Neural cell (in vitro differentiated cells): ENCODE results near the gene HPDL. TPM values are rescaled to one million over a fixed set of nuclear protein-coding genes. Genes with fewer than 3 reads are reported as not detected.

Experiments
- H2AFZ ChIP-seq: fragments of 200-600, 300-800 bp; sonication (generic), shearing (Covaris generic); 2 replicates; pipeline ENCODE4 v1.6.0; 2014; ENCODE audit warnings: low read depth, mild to moderate bottlenecking, antibody characterized with exemption, low read length, moderate library complexity
- H3F3A ChIP-seq: fragments of 200-600 bp; shearing (Covaris generic); 2 replicates; pipeline ENCODE4 v1.6.1; 2016; ENCODE audit warnings: mild to moderate bottlenecking, moderate library complexity, mixed read lengths, antibody characterized with exemption, low read length; ENCODE audit not compliant: insufficient read depth, poor library complexity, severe bottlenecking
- H3K27ac ChIP-seq: fragments of 200-600, 300-800 bp; sonication (generic), shearing (Covaris generic); 2 replicates; pipeline ENCODE4 v1.5.1; 2014; ENCODE audit warnings: mild to moderate bottlenecking, low read length, moderate library complexity
- H3K27me3 ChIP-seq: fragments of 300-800, 200-600 bp; sonication (generic), shearing (Covaris generic); 2 replicates; pipeline ENCODE4 v1.6.0; 2014; ENCODE audit warnings: mild to moderate bottlenecking, low read depth, low read length, moderate library complexity; ENCODE audit not compliant: insufficient read depth
- H3K36me3 ChIP-seq: fragments of 300-800, 200-600 bp; sonication (generic), shearing (Covaris generic); 2 replicates; pipeline ENCODE4 v1.5.1; 2014; ENCODE audit warnings: mild to moderate bottlenecking, antibody characterized with exemption, low read length, moderate library complexity; ENCODE audit not compliant: insufficient read depth
- H3K4me2 ChIP-seq: fragments of 300-800, 200-600 bp; sonication (generic), shearing (Covaris generic); 2 replicates; pipeline ENCODE4 v1.6.0; 2014; ENCODE audit warnings: mild to moderate bottlenecking, low read length
- H3K4me3 ChIP-seq: fragments of 300-800, 200-600 bp; sonication (generic), shearing (Covaris generic); 2 replicates; pipeline ENCODE4 v1.5.1; 2014; ENCODE audit warnings: mild to moderate bottlenecking, low read length, moderate library complexity
- H3K79me2 ChIP-seq: fragments of 200-600 bp; shearing (Covaris generic); replicated peaks from 2 replicates; pipeline ENCODE4 v1.6.0; 2014; ENCODE audit warnings: mild to moderate bottlenecking, low read length, moderate library complexity; ENCODE audit not compliant: insufficient read depth
- H3K9ac ChIP-seq: fragments of 300-800, 200-600 bp; sonication (generic), shearing (Covaris generic); 2 replicates; pipeline ENCODE4 v1.6.1; 2016; ENCODE audit warnings: mild to moderate bottlenecking, low read length, mixed read lengths
- H3K9me2 ChIP-seq: fragments of 200-600 bp; shearing (Covaris generic); 2 replicates; pipeline ENCODE4 v1.6.1; 2016; ENCODE audit warnings: mild to moderate bottlenecking, low read length, mixed read lengths; ENCODE audit not compliant: insufficient read depth
- H3K9me3 ChIP-seq: fragments of 200-600, 300-800 bp; sonication (generic), shearing (Covaris generic); 2 replicates; pipeline ENCODE4 v1.6.1; 2016; ENCODE audit warnings: mild to moderate bottlenecking, mixed run types, low read length, moderate library complexity, mixed read lengths
- H4K20me1 ChIP-seq: fragments of 200-600 bp; shearing (Covaris generic); 2 replicates; pipeline ENCODE4 v1.6.1; 2016; ENCODE audit warnings: mild to moderate bottlenecking, mixed run types; ENCODE audit not compliant: insufficient read depth
- EP300 ChIP-seq: fragments of 450-650 bp; conservative IDR thresholded peaks from 2 replicates; pipeline ENCODE4 v1.6.1; 2014; ENCODE audit warnings: antibody characterized with exemption, mild to moderate bottlenecking, moderate library complexity; ENCODE audit not compliant: poor library complexity, severe bottlenecking
- EZH2 ChIP-seq: fragments of 200-600, 300-800 bp; shearing (Covaris generic), sonication (generic); IDR thresholded peaks from 2 replicates; pipeline ENCODE4 v1.6.1; 2014; ENCODE audit warnings: antibody characterized with exemption, low read length, borderline replicate concordance, mild to moderate bottlenecking; ENCODE audit not compliant: insufficient read depth, poor library complexity, severe bottlenecking
- MXI1 ChIP-seq: fragments of 450-650 bp; conservative IDR thresholded peaks from 2 replicates; pipeline ENCODE4 v1.6.1; 2014; ENCODE audit warnings: antibody characterized with exemption, mild to moderate bottlenecking; ENCODE audit not compliant: poor library complexity, severe bottlenecking
- POLR2AphosphoS5 ChIP-seq: IDR thresholded peaks from 2 replicates; pipeline ENCODE4 v1.6.1; 2012
- RAD21 ChIP-seq: fragments of 450-650 bp; conservative IDR thresholded peaks from 2 replicates; pipeline ENCODE4 v1.6.1; 2014; ENCODE audit warnings: antibody characterized with exemption, mild to moderate bottlenecking, moderate library complexity
- SMC3 ChIP-seq: fragments of 450-650 bp; conservative IDR thresholded peaks from 2 replicates; pipeline ENCODE4 v1.6.1; 2014; ENCODE audit warnings: antibody characterized with exemption, mild to moderate bottlenecking, moderate library complexity; ENCODE audit not compliant: poor library complexity
- TAF1 ChIP-seq: IDR thresholded peaks from 2 replicates; pipeline ENCODE4 v1.6.1; 2012; ENCODE audit warnings: low read depth
- polyA plus RNA-seq: library from polyadenylated mRNA; depleted of rRNA; stranded (reverse); fragments of >200 nt; gene quantifications from 2 replicates; pipeline ENCODE4 v1.2.3, GENCODE V29; 2014
- TF ChIP-seq, protein P1 (sequence below): fragments of 450-650 bp; IDR thresholded peaks from 2 replicates; pipeline ENCODE4 v1.5.1; 2014; ENCODE audit warnings: antibody characterized with exemption, mild to moderate bottlenecking, moderate library complexity; ENCODE audit not compliant: poor library complexity, severe bottlenecking
- TF ChIP-seq, protein P2 (sequence below): IDR thresholded peaks from 2 replicates; pipeline ENCODE4 v1.6.1; 2012; ENCODE audit warnings: borderline replicate concordance

The HPDL gene
- polyA plus RNA-seq, 1 donor from 2014 or later: not detected

DNA sequence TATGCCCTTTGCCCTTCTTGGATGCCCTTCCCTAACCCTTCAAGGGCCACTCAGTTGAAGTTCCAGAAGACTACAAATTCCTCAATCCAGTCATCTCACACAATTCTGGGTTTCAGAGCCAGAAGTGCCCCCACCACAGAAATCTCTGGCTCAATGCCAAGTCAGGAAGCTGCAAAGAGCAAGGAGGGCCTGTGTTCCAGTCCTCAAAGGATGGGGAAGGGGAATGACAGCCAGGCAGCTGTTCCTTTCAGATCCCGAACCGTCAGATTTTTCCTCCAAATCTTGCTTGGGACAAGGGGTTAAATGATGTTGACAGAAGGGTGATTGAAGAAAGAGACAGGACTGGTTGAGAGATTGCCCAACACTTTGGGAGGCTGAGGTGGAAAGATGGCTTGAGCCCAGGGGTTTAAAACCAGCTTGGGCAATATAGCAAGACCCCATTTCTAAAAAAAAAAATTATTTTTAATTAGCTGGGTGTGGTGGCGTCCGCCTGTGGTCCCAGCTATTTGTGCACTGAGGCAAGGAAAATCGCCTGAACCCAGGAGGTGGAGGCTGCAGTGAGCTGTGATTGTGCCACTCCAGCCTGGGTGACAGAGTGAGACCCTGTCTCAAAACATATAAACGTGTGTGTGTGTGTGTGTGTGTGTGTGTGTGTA is 716 bp upstream of the HPDL start:
- Histone ChIP-seq H3K4me2 (no peak overlapping the region), H3K9ac (no peak overlapping the region), H4K20me1 (no peaks in the 10 kb centered on the region), H3K27me3 (no peaks in the 10 kb centered on the region), H3K4me3 (no peak overlapping the region), H3K9me2 (no peaks in the 10 kb centered on the region), H3K79me2 (no peaks in the 10 kb centered on the region), H3K36me3 (no peaks in the 10 kb centered on the region), H3K27ac (no peak overlapping the region), H2AFZ (no peak overlapping the region), H3F3A (no peaks in the 10 kb centered on the region), H3K9me3 (no peaks in the 10 kb centered on the region)
- TF ChIP-seq, protein P1, sequence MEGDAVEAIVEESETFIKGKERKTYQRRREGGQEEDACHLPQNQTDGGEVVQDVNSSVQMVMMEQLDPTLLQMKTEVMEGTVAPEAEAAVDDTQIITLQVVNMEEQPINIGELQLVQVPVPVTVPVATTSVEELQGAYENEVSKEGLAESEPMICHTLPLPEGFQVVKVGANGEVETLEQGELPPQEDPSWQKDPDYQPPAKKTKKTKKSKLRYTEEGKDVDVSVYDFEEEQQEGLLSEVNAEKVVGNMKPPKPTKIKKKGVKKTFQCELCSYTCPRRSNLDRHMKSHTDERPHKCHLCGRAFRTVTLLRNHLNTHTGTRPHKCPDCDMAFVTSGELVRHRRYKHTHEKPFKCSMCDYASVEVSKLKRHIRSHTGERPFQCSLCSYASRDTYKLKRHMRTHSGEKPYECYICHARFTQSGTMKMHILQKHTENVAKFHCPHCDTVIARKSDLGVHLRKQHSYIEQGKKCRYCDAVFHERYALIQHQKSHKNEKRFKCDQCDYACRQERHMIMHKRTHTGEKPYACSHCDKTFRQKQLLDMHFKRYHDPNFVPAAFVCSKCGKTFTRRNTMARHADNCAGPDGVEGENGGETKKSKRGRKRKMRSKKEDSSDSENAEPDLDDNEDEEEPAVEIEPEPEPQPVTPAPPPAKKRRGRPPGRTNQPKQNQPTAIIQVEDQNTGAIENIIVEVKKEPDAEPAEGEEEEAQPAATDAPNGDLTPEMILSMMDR: no peak
- no peak for TF ChIP-seq EP300

DNA sequence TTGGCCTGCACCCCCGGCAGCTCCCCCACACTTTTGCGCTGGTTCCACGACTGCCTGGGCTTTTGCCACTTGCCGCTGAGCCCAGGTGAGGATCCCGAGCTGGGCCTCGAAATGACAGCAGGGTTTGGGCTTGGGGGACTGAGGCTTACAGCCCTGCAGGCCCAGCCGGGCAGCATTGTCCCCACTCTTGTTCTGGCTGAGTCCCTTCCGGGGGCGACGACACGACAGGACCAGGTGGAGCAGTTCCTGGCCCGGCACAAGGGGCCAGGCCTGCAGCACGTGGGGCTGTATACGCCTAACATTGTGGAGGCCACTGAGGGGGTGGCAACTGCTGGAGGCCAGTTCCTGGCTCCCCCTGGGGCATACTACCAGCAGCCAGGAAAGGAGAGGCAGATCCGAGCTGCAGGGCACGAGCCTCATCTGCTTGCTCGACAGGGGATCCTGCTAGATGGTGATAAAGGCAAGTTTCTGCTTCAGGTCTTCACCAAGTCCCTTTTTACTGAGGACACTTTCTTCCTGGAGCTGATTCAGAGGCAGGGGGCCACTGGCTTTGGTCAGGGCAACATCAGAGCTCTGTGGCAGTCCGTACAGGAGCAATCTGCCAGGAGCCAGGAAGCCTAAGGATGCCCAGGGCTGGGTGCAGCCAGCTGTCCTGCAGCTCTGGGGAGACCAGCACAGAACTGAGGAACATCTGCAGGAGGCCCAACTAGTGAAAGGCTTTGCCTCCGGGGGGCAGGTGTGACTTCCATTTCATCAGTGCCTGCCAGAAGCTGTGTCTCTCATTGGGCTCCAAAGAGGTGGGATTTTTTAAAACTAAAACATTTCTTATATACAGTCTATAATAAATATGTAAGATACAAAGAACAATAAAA is 1.2 kb downstream of the HPDL start:
- no peak overlapping the region for H3K4me3 ChIP-seq
- no peak overlapping the region for H3K27ac ChIP-seq
- no peaks in the 10 kb centered on the region for H3K36me3 ChIP-seq
- no peaks in the 10 kb centered on the region for H3K9me2 ChIP-seq
- no peak for TF ChIP-seq POLR2AphosphoS5
- TF ChIP-seq EZH2: no peak
- no peak for TF ChIP-seq SMC3
- TF ChIP-seq, protein P1: no peak
- TF ChIP-seq RAD21: no peak
- no peak for TF ChIP-seq EP300
- no peak for TF ChIP-seq MXI1
- TF ChIP-seq TAF1: no peak
- TF ChIP-seq, protein P2, sequence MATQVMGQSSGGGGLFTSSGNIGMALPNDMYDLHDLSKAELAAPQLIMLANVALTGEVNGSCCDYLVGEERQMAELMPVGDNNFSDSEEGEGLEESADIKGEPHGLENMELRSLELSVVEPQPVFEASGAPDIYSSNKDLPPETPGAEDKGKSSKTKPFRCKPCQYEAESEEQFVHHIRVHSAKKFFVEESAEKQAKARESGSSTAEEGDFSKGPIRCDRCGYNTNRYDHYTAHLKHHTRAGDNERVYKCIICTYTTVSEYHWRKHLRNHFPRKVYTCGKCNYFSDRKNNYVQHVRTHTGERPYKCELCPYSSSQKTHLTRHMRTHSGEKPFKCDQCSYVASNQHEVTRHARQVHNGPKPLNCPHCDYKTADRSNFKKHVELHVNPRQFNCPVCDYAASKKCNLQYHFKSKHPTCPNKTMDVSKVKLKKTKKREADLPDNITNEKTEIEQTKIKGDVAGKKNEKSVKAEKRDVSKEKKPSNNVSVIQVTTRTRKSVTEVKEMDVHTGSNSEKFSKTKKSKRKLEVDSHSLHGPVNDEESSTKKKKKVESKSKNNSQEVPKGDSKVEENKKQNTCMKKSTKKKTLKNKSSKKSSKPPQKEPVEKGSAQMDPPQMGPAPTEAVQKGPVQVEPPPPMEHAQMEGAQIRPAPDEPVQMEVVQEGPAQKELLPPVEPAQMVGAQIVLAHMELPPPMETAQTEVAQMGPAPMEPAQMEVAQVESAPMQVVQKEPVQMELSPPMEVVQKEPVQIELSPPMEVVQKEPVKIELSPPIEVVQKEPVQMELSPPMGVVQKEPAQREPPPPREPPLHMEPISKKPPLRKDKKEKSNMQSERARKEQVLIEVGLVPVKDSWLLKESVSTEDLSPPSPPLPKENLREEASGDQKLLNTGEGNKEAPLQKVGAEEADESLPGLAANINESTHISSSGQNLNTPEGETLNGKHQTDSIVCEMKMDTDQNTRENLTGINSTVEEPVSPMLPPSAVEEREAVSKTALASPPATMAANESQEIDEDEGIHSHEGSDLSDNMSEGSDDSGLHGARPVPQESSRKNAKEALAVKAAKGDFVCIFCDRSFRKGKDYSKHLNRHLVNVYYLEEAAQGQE: no peak
- no peaks in the 10 kb centered on the region for H3K9me3 ChIP-seq
- no peak overlapping the region for H2AFZ ChIP-seq
- no peak overlapping the region for H3K4me2 ChIP-seq
- no peaks in the 10 kb centered on the region for H4K20me1 ChIP-seq
- no peaks in the 10 kb centered on the region for H3F3A ChIP-seq
- H3K27me3 ChIP-seq: no peaks in the 10 kb centered on the region
- H3K79me2 ChIP-seq: no peaks in the 10 kb centered on the region
- H3K9ac ChIP-seq: no peak overlapping the region
